GM12878 (cell line): ENCODE data around the gene RAD51B. TPM values are rescaled to one million over a fixed set of nuclear protein-coding genes. Genes with fewer than 3 reads are reported as not detected.
A peak's percentile ranks its signal among the peaks of the same experiment; 100 is the strongest.

Source experiments
- ATF7 ChIP-seq: fragments of 450-650 bp; IDR thresholded peaks from 2 replicates; pipeline ENCODE4 v1.6.1; 2016; ENCODE audit warnings: low read depth, mild to moderate bottlenecking
- CBX3 ChIP-seq: fragments of 200-600 bp; sonication (generic); IDR thresholded peaks from 2 replicates; pipeline ENCODE4 v1.6.1; 2016; ENCODE audit warnings: low read depth, borderline replicate concordance
- EP300 ChIP-seq, 2 experiments: fragments of 150-350 bp in 1 of 2; IDR thresholded peaks; 2 replicates each; pipeline ENCODE4 v1.6.1; 2011 to 2012; ENCODE audit warnings: low read depth in 2 of 2, low read length in 2 of 2, borderline replicate concordance in 1 of 2, improper control_type of control experiment in 1 of 2, inconsistent platforms in 1 of 2; ENCODE audit not compliant: control insufficient read depth in 1 of 2
- ETV6 ChIP-seq, 2 experiments: fragments of 450-650 bp in 1 of 2; IDR thresholded peaks in 1 of 2; conservative IDR thresholded peaks in 1 of 2; 2 replicates each; pipeline ENCODE4 v1.6.1; 2014; ENCODE audit warnings: antibody characterized with exemption in 1 of 2, borderline replicate concordance in 1 of 2, low read depth in 1 of 2, mild to moderate bottlenecking in 1 of 2, moderate library complexity in 1 of 2
- FOS ChIP-seq: IDR thresholded peaks from 3 replicates; pipeline ENCODE4 v1.6.1; 2011; ENCODE audit warnings: borderline replicate concordance; ENCODE audit not compliant: insufficient read length; ENCODE audit errors: extremely low read depth
- FOXM1 ChIP-seq: IDR thresholded peaks from 2 replicates; pipeline ENCODE4 v1.6.1; 2012; ENCODE audit warnings: low read depth, mild to moderate bottlenecking, inconsistent platforms, low read length, moderate library complexity
- MEF2A ChIP-seq: IDR thresholded peaks from 2 replicates; pipeline ENCODE4 v1.6.1; 2011; ENCODE audit warnings: low read depth, mild to moderate bottlenecking, low read length, moderate library complexity; ENCODE audit not compliant: insufficient read depth
- NFIC ChIP-seq: IDR thresholded peaks from 2 replicates; pipeline ENCODE4 v1.6.1; 2012; ENCODE audit warnings: low read depth, mild to moderate bottlenecking, inconsistent platforms, low read length, moderate library complexity
- RAD51 ChIP-seq: fragments of 450-650 bp; IDR thresholded peaks from 2 replicates; pipeline ENCODE4 v1.6.1; 2016; ENCODE audit warnings: moderate library complexity, mild to moderate bottlenecking, inconsistent platforms
- RELA ChIP-seq: fragments of 450-650 bp; IDR thresholded peaks from 2 replicates; pipeline ENCODE4 v1.8.0; 2014; ENCODE audit warnings: borderline replicate concordance; ENCODE audit not compliant: partially characterized antibody
- SREBF1 ChIP-seq: IDR thresholded peaks from 2 replicates; pipeline ENCODE4 v1.6.1; 2012; ENCODE audit warnings: mild to moderate bottlenecking, low read length
- STAT3 ChIP-seq: IDR thresholded peaks from 2 replicates; pipeline ENCODE4 v1.6.1; 2011; ENCODE audit warnings: low read depth, low read length, improper control_type of control experiment
- ZNF24 ChIP-seq: fragments of 450-650 bp; IDR thresholded peaks from 2 replicates; pipeline ENCODE4 v1.6.1; 2017; ENCODE audit warnings: antibody characterized with exemption, mild to moderate bottlenecking
- polyA plus RNA-seq, 11 experiments: library from polyadenylated mRNA; depleted of rRNA in 4 of 11; unstranded in 6 of 11; stranded (reverse) in 5 of 11; fragments of >200 nt; fragmentation: Nextera tagmentation in 4 of 11; fragmentation: Illumina TruSeq in 1 of 11; extraction: Ambion mirVana in 4 of 11; extraction: Trizol in 1 of 11; gene quantifications; 1 replicate in 1 of 11; 2 replicates in 10 of 11; pipeline versions ENCODE4 v1.2.1 to v1.2.3, GENCODE V29; 2011 to 2016; ENCODE audit warnings: inconsistent platforms in 2 of 11, missing spikeins in 2 of 11, low read depth in 1 of 11
- total RNA-seq, 4 experiments: library from RNA; depleted of rRNA in 3 of 4; stranded (reverse); fragments of >200 nt in 3 of 4; fragmentation: Illumina TruSeq in 1 of 4; extraction: Trizol in 1 of 4; gene quantifications; 2 replicates each; pipeline versions ENCODE4 v1.2.1 to v1.2.3, GENCODE V29; 2013 to 2021
- TF ChIP-seq, protein P1 (sequence below): fragments of 150-350 bp; IDR thresholded peaks from 2 replicates; pipeline ENCODE4 v1.6.1; 2016; ENCODE audit warnings: low read depth, low read length
- TF ChIP-seq, protein P2 (sequence below): fragments of 450-650 bp; IDR thresholded peaks from 2 replicates; pipeline ENCODE4 v1.6.1; 2017; ENCODE audit warnings: mild to moderate bottlenecking, moderate library complexity
- TF ChIP-seq, protein P3 (sequence below): IDR thresholded peaks from 2 replicates; pipeline ENCODE4 v1.6.1; 2011; ENCODE audit warnings: low read depth, mild to moderate bottlenecking, low read length, moderate library complexity, borderline replicate concordance; ENCODE audit errors: extremely low read depth
- TF ChIP-seq, protein P4 (sequence below): fragments of 450-650 bp; IDR thresholded peaks from 2 replicates; pipeline ENCODE4 v1.6.1; 2018; ENCODE audit warnings: mild to moderate bottlenecking, low read depth, moderate library complexity; ENCODE audit not compliant: partially characterized antibody

RAD51B gene
- total and polyA plus RNA-seq, 10 of the 15 experiments (the other 5 are each of a cell fraction or from before 2014, with no cell fraction given), result 9.8 to 26.8 (median 21.3) TPM

DNA sequence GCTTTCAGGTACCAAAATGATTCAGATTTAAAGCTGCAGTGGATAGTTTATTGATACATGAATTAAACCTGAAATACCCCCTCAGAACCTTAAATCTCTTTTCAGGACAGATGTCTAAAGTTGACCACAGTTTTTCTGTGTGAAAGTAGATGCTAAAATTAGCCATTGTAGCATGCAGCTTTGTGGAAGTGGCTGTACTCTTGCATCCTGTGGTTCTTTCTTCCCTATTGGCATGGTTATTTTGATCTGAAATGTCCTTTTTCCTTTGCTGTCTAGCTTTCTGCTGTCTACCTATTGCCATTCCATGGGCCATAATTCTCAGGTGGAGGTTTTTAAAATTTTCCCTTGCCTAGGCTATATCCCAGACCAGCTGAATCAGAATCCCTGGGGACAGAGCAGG, 517.7 kb downstream of the RAD51B start (continued):
- TF ChIP-seq, protein P1, sequence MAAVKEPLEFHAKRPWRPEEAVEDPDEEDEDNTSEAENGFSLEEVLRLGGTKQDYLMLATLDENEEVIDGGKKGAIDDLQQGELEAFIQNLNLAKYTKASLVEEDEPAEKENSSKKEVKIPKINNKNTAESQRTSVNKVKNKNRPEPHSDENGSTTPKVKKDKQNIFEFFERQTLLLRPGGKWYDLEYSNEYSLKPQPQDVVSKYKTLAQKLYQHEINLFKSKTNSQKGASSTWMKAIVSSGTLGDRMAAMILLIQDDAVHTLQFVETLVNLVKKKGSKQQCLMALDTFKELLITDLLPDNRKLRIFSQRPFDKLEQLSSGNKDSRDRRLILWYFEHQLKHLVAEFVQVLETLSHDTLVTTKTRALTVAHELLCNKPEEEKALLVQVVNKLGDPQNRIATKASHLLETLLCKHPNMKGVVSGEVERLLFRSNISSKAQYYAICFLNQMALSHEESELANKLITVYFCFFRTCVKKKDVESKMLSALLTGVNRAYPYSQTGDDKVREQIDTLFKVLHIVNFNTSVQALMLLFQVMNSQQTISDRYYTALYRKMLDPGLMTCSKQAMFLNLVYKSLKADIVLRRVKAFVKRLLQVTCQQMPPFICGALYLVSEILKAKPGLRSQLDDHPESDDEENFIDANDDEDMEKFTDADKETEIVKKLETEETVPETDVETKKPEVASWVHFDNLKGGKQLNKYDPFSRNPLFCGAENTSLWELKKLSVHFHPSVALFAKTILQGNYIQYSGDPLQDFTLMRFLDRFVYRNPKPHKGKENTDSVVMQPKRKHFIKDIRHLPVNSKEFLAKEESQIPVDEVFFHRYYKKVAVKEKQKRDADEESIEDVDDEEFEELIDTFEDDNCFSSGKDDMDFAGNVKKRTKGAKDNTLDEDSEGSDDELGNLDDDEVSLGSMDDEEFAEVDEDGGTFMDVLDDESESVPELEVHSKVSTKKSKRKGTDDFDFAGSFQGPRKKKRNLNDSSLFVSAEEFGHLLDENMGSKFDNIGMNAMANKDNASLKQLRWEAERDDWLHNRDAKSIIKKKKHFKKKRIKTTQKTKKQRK, result no peak
- TF ChIP-seq CBX3, result no peak
- TF ChIP-seq, protein P2, sequence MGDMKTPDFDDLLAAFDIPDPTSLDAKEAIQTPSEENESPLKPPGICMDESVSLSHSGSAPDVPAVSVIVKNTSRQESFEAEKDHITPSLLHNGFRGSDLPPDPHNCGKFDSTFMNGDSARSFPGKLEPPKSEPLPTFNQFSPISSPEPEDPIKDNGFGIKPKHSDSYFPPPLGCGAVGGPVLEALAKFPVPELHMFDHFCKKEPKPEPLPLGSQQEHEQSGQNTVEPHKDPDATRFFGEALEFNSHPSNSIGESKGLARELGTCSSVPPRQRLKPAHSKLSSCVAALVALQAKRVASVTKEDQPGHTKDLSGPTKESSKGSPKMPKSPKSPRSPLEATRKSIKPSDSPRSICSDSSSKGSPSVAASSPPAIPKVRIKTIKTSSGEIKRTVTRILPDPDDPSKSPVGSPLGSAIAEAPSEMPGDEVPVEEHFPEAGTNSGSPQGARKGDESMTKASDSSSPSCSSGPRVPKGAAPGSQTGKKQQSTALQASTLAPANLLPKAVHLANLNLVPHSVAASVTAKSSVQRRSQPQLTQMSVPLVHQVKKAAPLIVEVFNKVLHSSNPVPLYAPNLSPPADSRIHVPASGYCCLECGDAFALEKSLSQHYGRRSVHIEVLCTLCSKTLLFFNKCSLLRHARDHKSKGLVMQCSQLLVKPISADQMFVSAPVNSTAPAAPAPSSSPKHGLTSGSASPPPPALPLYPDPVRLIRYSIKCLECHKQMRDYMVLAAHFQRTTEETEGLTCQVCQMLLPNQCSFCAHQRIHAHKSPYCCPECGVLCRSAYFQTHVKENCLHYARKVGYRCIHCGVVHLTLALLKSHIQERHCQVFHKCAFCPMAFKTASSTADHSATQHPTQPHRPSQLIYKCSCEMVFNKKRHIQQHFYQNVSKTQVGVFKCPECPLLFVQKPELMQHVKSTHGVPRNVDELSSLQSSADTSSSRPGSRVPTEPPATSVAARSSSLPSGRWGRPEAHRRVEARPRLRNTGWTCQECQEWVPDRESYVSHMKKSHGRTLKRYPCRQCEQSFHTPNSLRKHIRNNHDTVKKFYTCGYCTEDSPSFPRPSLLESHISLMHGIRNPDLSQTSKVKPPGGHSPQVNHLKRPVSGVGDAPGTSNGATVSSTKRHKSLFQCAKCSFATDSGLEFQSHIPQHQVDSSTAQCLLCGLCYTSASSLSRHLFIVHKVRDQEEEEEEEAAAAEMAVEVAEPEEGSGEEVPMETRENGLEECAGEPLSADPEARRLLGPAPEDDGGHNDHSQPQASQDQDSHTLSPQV, result no peak
- peak in 1 of 2 experiments; percentile 27; a peak in 1 of 4 replicates for TF ChIP-seq ETV6 (conservative IDR thresholded peaks at IDR 0.05 in 1 of 2, IDR thresholded peaks at IDR 0.05 in 1 of 2; ENCODE audit: borderline replicate concordance in 1 of 2, low read depth in 1 of 2)
- no peak for TF ChIP-seq RAD51
- TF ChIP-seq, protein P3, sequence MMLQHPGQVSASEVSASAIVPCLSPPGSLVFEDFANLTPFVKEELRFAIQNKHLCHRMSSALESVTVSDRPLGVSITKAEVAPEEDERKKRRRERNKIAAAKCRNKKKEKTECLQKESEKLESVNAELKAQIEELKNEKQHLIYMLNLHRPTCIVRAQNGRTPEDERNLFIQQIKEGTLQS, result no peak
- TF ChIP-seq FOXM1, result no peak
- no peak for TF ChIP-seq RELA
- TF ChIP-seq MEF2A, result peak; percentile 85
- no peak for TF ChIP-seq FOS
- TF ChIP-seq STAT3, result no peak
- no peak for TF ChIP-seq EP300 (IDR thresholded peaks at IDR 0.05; ENCODE audit: borderline replicate concordance in 1 of 2, control insufficient read depth in 1 of 2, low read depth in 2 of 2, low read length in 2 of 2)
- TF ChIP-seq NFIC, result peak; percentile 71; the same call in 1 of the 2 replicates
- no peak for TF ChIP-seq ZNF24
- no peak for TF ChIP-seq ATF7
- TF ChIP-seq SREBF1, result no peak
- TF ChIP-seq, protein P4, sequence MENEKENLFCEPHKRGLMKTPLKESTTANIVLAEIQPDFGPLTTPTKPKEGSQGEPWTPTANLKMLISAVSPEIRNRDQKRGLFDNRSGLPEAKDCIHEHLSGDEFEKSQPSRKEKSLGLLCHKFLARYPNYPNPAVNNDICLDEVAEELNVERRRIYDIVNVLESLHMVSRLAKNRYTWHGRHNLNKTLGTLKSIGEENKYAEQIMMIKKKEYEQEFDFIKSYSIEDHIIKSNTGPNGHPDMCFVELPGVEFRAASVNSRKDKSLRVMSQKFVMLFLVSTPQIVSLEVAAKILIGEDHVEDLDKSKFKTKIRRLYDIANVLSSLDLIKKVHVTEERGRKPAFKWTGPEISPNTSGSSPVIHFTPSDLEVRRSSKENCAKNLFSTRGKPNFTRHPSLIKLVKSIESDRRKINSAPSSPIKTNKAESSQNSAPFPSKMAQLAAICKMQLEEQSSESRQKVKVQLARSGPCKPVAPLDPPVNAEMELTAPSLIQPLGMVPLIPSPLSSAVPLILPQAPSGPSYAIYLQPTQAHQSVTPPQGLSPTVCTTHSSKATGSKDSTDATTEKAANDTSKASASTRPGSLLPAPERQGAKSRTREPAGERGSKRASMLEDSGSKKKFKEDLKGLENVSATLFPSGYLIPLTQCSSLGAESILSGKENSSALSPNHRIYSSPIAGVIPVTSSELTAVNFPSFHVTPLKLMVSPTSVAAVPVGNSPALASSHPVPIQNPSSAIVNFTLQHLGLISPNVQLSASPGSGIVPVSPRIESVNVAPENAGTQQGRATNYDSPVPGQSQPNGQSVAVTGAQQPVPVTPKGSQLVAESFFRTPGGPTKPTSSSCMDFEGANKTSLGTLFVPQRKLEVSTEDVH, result no peak
